Activated CD8-positive, alpha-beta memory T cell treated with anti-CD3 and anti-CD28 coated beads, Interleukin-2, amount 50 U/mL, for 24 hours (primary cell): ENCODE data around the gene AKAP17A.
"Not testable (repeated sequence)": the region's sequence is repeated elsewhere in the genome, so short reads cannot be mapped to it uniquely, and the experiment has no call there.

Experiments used
- DNase-seq: peaks from one replicate; pipeline ENCODE4 v3.0.0-alpha.2; 2020; ENCODE audit errors: extremely low read depth

The AKAP17A gene

GRCh38 chrX:1591102-1591862 lies at the start of gene AKAP17A:
Gene AKAP17A (plus strand): TSS chrX:1591604. CDS start chrX:1593463, 1,859 bp downstream.
- peak; percentile 96 for DNase-seq

GRCh38 chrX:1542994-1543725 lies 48.2 kb upstream of the AKAP17A start:
- DNase-seq: no peak

- no peak for DNase-seq
Observed at GRCh38 chrX:1545776-1546408, 45.5 kb upstream of the AKAP17A start.

- no peak for DNase-seq
Observed at GRCh38 chrX:1546691-1547251, 44.6 kb upstream of the AKAP17A start.

GRCh38 chrX:1551959-1552546 lies 39.4 kb upstream of the AKAP17A start:
- no peak for DNase-seq

GRCh38 chrX:1554469-1555210 lies 36.8 kb upstream of the AKAP17A start:
- no peak for DNase-seq

- no peak for DNase-seq
Observed at GRCh38 chrX:1555370-1555769, 36.0 kb upstream of the AKAP17A start.

GRCh38 chrX:1557442-1557841 lies 34.0 kb upstream of the AKAP17A start:
- not testable (repeated sequence) for DNase-seq

GRCh38 chrX:1558761-1559468 lies 32.5 kb upstream of the AKAP17A start:
- no peak for DNase-seq

- DNase-seq: no peak
Observed at GRCh38 chrX:1561164-1561563, 30.2 kb upstream of the AKAP17A start.

- DNase-seq: not testable (repeated sequence)
Observed at GRCh38 chrX:1564077-1564476, 27.3 kb upstream of the AKAP17A start.

GRCh38 chrX:1564750-1565683 lies 26.4 kb upstream of the AKAP17A start:
- DNase-seq: no peak

- DNase-seq: not testable (repeated sequence)
Observed at GRCh38 chrX:1574181-1574580, 17.2 kb upstream of the AKAP17A start.

- no peak for DNase-seq
Observed at GRCh38 chrX:1576201-1576992, 15.0 kb upstream of the AKAP17A start.

- DNase-seq: no peak
Observed at GRCh38 chrX:1577845-1578244, 13.6 kb upstream of the AKAP17A start.

- no peak for DNase-seq
Observed at GRCh38 chrX:1578511-1579173, 12.8 kb upstream of the AKAP17A start.

- peak; percentile 62 for DNase-seq
Observed at GRCh38 chrX:1581132-1581531, 10.3 kb upstream of the AKAP17A start.
